KG1 (cell line): ENCODE results near the gene MAK.
"Not testable (repeated sequence)": the region's sequence is repeated elsewhere in the genome, so short reads cannot be mapped to it uniquely, and the experiment has no call there.

Experiments
- DNase-seq: peaks from one replicate; lab custom pipeline; 2025; lab: John Stamatoyannopoulos, UW

Gene MAK

GRCh38 chr6:10791673-10792072, 46.7 kb downstream of the MAK start:
- no peak for DNase-seq

DNA sequence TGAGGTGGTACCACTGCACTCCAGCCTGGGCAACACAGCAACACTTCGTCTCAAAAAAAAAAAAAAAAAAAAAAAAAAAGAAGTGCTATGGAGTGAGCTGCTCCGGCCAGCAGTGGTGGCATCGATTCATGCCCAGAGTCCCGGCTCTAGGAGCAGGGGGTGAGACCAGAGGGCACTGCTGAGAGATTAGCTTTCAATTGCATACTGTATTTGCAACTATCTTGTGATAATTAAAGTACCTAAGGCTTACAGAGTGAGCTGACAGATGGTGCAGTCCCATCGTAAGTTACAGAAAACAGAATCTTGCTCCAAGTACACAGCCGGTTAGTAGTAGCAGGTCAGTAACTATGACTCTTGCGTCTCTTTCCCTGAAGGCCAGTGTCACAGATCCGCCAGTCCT, 59.3 kb downstream of the MAK start:
- DNase-seq = no peak

DNA sequence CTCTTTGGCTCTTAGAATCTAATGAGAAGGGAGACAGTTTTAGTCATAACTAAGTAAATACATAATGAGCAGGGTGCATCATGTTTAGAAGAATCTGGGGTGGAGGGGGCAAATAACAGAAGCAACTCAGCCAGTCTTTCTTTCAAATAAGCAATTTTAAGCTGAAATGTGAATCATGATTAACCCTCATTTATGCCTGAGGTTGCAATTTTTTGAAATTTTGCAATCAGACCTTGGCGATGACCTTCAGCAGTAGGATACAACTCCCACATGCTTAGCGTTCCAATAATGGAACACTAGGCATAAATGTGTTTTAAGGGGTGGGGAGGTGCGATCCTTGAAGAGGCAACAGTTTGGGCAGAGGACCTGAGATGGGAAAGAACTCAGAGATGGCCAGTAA, 60.1 kb downstream of the MAK start:
- no peak for DNase-seq

- DNase-seq = no peak
Observed at GRCh38 chr6:10771371-10771894, 66.9 kb downstream of the MAK start.

DNA sequence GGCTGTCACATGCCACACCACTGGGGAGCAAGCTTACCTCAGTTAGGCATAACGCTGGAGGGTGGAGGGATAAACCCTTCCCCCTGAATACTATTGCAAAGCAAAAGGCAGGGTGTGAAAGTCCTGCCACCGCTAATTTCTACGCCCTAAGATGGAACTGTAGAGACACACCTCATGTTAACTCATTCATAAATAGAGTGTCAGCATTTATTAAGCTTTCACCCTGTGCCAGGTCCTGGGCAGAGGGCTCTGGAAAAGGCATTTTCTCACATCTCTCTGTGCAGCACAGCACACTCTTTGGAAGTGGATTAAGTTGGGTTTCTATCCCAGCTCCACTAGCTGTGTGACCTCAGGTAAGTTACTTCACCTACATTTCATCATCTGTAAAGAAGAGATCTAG, 68.9 kb downstream of the MAK start:
- DNase-seq = no peak

DNA sequence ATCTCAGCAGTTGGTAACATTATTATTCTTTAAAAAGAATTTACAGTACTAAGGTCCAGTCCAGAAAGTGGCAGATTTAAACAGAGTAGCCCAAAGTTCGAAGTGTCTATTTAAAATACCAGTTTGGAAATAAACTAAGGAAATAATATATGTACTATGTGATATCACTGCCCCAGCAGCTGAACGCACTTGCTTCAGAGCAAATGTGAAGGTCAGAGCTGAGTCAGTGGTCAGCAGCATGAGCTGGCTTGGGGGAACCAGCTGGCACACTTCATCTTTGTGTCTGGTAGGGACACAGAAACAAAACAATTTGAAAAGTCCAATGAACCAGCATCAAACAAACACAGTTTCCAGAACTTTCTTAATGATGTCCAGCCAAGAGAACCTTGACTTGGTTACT, 75.3 kb downstream of the MAK start:
- no peak for DNase-seq

DNA sequence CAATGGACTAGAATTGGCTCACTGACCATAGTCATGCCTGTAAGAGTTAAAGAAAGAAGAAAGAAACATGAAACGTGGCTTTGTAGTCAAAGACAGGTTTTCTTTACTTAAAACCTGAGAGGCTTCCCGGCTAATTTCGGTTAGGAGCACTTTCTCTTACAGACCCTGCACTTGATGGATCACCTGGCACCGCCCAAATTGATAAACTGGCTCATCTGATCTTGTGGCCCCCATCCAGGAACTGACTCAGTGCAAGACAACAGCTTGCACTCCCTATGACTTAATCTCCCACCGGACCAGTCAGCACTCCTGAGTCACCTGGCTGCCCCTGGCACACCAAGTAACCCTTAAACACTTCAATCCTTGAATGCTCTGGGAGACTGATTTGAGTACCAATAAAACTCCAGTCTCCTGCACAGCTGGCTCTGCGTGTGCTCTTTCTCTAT, 78.4 kb downstream of the MAK start:
- DNase-seq = no peak

DNA sequence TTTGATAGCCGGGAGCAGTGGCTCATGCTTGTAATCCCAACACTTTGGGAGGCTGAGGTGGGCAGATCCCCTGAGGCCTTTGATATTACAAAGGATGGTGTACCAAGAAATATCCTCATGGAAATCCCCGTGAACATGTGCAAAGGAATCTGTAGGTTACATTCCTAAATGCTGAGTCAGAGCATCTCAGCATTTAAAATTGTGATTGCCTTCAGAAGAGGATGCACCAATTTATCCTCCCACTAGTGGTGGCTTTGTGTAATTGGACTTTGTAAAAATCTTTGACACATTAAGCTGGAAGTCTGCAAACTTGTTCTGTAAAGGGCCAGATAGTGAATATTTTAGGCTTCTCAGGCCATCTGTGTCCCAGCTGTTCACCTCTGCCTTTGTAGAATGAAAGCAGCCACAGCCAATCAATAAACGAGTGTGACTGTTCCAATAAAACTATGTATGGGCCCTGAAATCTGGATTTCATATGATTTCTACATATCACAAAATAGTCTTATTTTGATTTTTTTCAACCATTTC, 79.0 kb downstream of the MAK start:
- no peak for DNase-seq

DNA sequence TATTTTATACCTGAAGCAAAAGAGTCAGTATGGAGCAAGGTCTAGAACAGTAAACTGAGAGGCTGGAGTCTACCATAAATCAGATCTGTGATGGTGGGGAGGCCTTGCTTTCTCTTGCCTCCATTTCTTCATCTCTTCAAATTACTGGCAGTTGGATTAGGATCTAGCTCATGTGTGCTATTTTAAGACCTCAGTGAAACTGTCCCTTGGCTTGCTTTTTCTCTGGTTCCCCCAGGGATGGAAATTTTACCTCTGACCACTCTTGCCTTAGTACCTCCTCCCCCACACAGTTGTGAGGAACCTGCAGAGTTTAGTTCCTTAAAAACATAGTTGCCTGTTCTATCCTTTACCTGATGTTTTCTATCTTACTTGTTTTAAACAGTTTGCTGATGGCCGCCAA, 82.3 kb downstream of the MAK start:
- DNase-seq = no peak

DNA sequence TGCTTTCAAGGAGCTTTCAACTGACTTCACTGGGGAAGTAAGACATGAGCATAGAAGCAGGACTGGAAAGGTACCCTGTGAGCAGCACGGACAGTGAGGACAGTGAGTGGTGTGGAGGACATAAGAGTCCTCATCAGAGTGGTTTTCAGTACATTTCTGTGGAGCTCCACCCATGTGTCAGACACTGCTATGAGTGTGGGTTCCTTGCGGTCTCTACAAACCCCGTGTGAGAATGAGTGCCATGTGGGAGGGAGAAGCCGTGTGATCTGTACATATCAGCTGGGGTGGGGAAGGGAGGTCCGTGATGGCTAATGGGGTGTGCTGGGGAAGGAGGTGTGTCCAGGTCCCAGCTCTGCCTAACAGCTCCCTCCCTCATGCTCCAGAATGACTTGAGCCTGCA, 86.6 kb downstream of the MAK start:
- DNase-seq = not testable (repeated sequence)

GRCh38 chr6:10750568-10750967, 87.8 kb downstream of the MAK start:
- not testable (repeated sequence) for DNase-seq

DNA sequence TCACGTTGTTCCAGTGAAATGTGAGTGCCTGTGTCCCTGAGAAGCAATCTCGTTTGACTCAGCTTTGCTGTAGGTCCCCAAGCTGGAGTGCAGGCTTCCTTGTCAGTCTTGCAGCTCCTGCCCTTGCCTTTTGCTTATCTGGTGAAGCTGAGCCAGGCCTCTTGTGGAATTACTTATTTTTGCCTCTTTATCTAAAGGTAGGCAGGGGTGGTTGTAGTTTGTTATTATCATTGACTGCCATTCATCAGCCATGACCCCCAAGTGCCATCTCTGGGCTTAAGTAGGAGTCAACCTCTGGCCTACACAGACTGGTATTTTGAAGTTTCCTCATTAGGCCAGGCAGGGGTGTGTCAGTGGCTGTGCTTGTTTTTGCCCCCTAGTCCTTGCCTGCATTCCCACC, 88.6 kb downstream of the MAK start:
- DNase-seq = no peak

GRCh38 chr6:10747251-10747972, 90.9 kb downstream of the MAK start, which contains the start of gene TMEM14B:
Gene TMEM14B (plus strand): TSS chr6:10747805. CDS start chr6:10749246, 1,441 bp downstream.
- DNase-seq = peak; percentile 96

DNA sequence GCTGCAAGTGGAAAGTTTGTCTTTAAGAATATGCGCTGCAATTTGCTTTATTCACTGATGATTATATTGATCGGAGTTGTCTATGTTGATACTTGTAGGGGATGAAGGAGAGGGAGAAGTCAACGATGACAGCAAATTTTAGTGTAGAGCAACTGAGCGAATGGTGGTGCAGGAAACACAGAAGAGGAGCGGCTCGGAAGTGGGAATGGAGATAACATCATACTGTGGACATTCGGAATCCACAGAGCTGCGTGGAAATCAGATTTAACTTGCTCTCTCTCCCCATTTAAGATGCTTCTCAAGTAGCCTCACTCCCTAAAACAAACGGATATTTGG, 91.5 kb downstream of the MAK start:
- DNase-seq = no peak

GRCh38 chr6:10745116-10745515, 93.2 kb downstream of the MAK start:
- DNase-seq = no peak

- DNase-seq = no peak
Observed at GRCh38 chr6:10743515-10743914, 94.8 kb downstream of the MAK start.

GRCh38 chr6:10742251-10742650, 96.1 kb downstream of the MAK start:
- DNase-seq = no peak

DNA sequence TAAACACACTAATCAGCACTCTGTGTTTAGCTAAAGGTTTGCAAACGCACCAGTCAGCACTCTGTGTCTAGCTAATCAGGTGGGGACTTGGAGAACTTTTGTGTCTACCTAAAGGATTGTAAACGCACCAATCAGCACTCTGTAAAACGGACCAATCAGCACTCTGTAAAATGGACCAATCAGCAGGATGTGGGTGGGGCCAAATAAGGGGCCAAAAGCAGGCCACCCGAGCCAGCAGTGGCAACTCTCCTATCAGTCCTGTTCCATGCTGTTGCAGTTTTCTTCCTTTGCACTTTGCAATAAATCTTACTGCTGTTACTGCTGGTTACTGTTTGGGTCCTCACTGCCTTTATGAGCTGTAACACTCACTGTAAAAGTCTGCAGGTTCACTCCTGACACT, 96.7 kb downstream of the MAK start:
- DNase-seq = not testable (repeated sequence)

- no peak for DNase-seq
Observed at GRCh38 chr6:10740061-10740460, 98.3 kb downstream of the MAK start.

DNA sequence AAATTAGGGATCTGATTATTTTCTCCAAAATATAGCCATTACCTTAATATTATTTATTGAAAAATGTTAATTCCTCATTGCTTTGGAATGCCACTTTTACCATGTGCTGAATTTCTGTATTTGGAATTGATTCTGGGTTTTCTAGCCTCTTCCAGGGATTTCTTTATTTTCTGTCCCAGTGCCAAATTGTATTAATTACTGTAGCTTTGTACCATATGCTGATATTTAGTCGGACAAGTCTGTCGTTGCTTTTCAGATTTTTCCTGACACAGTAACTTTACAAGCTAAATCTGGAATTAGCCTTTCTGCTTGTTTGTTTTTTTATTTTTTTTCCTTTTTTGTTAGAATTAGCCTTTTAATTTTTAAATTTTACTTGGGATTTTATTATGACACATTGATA, 101.6 kb downstream of the MAK start:
- DNase-seq = no peak

- no peak for DNase-seq
Observed at GRCh38 chr6:10733863-10734262, 104.5 kb downstream of the MAK start.

DNA sequence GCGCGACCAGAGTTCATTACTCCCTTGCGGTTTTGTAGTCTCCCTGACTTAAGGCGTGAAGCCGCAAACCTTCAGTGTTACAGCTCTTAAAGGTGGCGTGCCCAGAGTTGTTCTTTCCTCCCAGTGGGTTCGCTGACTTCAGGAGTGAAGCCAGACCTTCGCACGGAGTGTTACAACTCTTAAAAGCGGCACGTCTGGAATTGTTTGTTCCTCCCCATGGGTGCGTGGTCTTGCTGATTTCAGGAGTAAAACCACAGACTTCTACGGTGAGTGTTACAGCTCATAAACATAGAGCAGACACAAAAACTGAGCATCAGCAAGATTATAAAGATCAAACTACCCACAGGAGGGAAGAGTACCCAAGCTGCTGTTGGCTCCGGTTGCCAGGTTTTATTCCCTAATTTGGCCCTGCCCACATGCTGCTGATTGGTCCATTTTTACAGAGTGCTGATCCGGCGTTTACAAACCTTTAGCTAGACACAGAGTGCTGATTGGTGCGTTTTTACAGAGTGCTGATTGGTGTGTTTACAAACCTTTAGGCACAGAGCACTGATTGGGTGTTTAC, 105.1 kb downstream of the MAK start:
- DNase-seq = no peak

DNA sequence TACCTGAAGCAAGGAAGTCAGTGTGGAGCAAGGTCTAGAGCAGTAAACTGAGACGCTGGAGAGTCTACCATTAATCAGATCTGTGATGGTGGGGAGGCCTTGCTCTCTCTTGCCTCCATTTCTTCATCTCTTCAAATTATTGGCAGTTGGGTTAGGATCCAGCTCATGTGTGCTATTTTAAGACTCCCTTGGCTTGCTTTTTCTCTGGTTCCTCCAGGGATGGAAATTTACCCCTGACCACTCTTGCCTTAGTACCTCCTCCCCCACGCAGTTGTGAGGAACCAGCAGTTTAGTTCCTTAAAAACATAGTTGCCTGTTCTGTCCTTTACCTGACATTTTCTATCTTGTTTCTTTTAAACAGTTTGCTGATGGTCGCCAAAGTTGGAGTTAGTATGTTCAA, 108.1 kb downstream of the MAK start:
- no peak for DNase-seq

- no peak for DNase-seq
Observed at GRCh38 chr6:10725716-10726115, 112.6 kb downstream of the MAK start.
